ENCODE measurements around the gene TBX20. TPM values are rescaled to one million over a fixed set of nuclear protein-coding genes. Genes with fewer than 3 reads are reported as not detected.

TBX20 gene
- total and polyA plus RNA-seq, 2 of the 8 experiments (the other 6 are each of a cell fraction or from before 2014, with no cell fraction given) = 0.08 to 0.26 TPM

DNA sequence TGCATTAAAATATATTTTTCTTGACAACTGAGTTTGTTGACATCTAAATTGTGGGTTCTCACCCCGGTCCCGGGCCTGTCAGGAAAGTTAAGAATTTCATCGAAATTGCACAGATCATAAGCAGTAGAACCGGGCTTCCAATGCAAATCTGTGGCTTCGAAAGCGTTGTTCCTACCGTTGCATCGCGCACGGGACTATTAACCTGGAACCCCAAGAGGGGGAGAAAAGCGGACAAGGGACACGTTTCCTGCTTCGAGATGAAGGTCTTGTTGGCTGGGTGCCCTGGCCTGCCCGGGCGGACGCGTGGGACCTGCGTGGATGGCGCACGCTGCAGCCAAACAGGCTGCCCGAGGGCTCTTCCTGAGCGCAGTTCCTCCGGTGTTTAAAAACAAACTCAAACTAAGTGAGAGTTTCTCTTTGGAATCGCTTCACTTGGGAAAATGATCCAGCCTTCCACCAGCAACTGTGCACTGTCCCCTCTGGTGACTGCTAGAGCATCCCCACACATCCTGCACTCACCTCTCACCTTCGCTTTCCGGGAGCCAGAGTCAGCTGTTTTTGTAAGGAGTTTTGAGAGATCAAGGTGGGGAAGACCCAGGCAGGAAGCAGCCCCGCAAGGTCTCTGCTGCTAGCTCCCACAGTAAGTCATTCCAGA, 5.1 kb upstream of the TBX20 start:
- H3K27ac ChIP-seq (ENCODE audit: low read depth, low read length) = no peak overlapping the region
- H4K91ac ChIP-seq (replicated peaks; ENCODE audit: insufficient read length, low read length) = no peak overlapping the region
- H3K9me3 ChIP-seq (ENCODE audit: insufficient read depth in 2 of 2, low read depth in 1 of 2, low read length in 1 of 2) = no peaks in the 10 kb centered on the region
- H3K23ac ChIP-seq (ENCODE audit: insufficient read length) = no peak overlapping the region
- peaks cover 10 to 44% (median 19%) of the 10 kb centered on the region in 4 experiments; a peak in 6 of 7 replicates for H3K4me1 ChIP-seq (replicated peaks in 1 of 4; ENCODE audit: control insufficient read depth in 3 of 4, insufficient read depth in 4 of 4, low read length in 3 of 4)
- peaks cover 13 to 26% of the 10 kb centered on the region in 2 experiments for H4K20me1 ChIP-seq (replicated peaks in 1 of 2; ENCODE audit: control insufficient read depth in 1 of 2, insufficient read depth in 2 of 2, low read length in 2 of 2)
- H3K36me3 ChIP-seq (ENCODE audit: control insufficient read depth in 2 of 4, insufficient read depth in 4 of 4, low read length in 3 of 4) = no peaks in the 10 kb centered on the region
- H3K56ac ChIP-seq (replicated peaks; ENCODE audit: insufficient read length, low read depth, low read length) = no peak overlapping the region
- no peak overlapping the region for H3K4ac ChIP-seq (replicated peaks; ENCODE audit: insufficient read length, low read depth, low read length)
- H4K8ac ChIP-seq (ENCODE audit: extremely low read depth, insufficient read depth, low read length) = no peak overlapping the region
- no peak overlapping the region for H2BK120ac ChIP-seq (replicated peaks; ENCODE audit: low read depth, low read length)
- no peak for FAIRE-seq
- H2AFZ ChIP-seq (ENCODE audit: low read length) = no peak overlapping the region
- TF ChIP-seq CBX8 (IDR thresholded peaks at IDR 0.05; ENCODE audit: borderline replicate concordance, low read depth, low read length) (0 out of 2 replicates have a peak, but pooled peaks have one; percentile 62), EZH2 (IDR thresholded peaks at IDR 0.05; ENCODE audit: low read depth, low read length, severe bottlenecking) (no peak), SUZ12 (IDR thresholded peaks at IDR 0.05; ENCODE audit: low read length) (peak; percentile 65), HDAC2 (IDR thresholded peaks at IDR 0.05; ENCODE audit: borderline replicate concordance in 1 of 2, low read depth in 2 of 2, low read length in 2 of 2) (no peak), PHF8 (conservative IDR thresholded peaks at IDR 0.05; ENCODE audit: low read depth, low read length) (no peak), RNF2 (IDR thresholded peaks at IDR 0.05; ENCODE audit: borderline replicate concordance, low read depth, low read length, missing control alignments, poor library complexity, severe bottlenecking) (peak; percentile 98)
- TF ChIP-seq, protein P1, sequence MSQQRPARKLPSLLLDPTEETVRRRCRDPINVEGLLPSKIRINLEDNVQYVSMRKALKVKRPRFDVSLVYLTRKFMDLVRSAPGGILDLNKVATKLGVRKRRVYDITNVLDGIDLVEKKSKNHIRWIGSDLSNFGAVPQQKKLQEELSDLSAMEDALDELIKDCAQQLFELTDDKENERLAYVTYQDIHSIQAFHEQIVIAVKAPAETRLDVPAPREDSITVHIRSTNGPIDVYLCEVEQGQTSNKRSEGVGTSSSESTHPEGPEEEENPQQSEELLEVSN (IDR thresholded peaks at IDR 0.05) = 0 out of 2 replicates have a peak, but pooled peaks have one; percentile 4
- H4K5ac ChIP-seq (ENCODE audit: insufficient read length, low read depth, low read length) = no peak overlapping the region
- H3K27me3 ChIP-seq (replicated peaks in 1 of 4; ENCODE audit: control insufficient read depth in 3 of 4, extremely low read depth in 1 of 4, insufficient read depth in 3 of 4, low read length in 3 of 4) = peaks cover 70 to 100% (median 97%) of the 10 kb centered on the region in 4 experiments
- ChIA-PET CTCF (ENCODE audit: partially characterized antibody) (interaction anchor here (1.4 to 1.8 kb wide), 2 partner anchors 10 to 73 kb away, joined by 4 to 7 read pairs; no protein-coding TSS in a partner anchor), POLR2A (ENCODE audit: partially characterized antibody) (interaction anchor here (4.7 kb wide), 1 partner anchor 8 kb away, joined by 35 read pairs; no protein-coding TSS in a partner anchor)
- H3K14ac ChIP-seq (ENCODE audit: insufficient read length) = no peak overlapping the region
- H2BK20ac ChIP-seq (ENCODE audit: low read length) = 0 out of 2 replicates have a peak overlapping the region, but pooled peaks have one; percentile 29
- H2BK5ac ChIP-seq (ENCODE audit: low read depth, low read length) = no peak overlapping the region
- peaks cover 22% of the 10 kb centered on the region for H3K23me2 ChIP-seq (ENCODE audit: low read depth, low read length)
- WGBS, 2 experiments (ENCODE audit: extremely low coverage in 1 of 2, insufficient coverage in 1 of 2, insufficient read length in 1 of 2, insufficient replicate concordance in 2 of 2, low coverage in 1 of 2, low lambda C conversion rate in 2 of 2, missing lambda C conversion rate in 1 of 2) = 7% methylated on average over 26 of the region's 27 CpGs; no CpG with 5 or more reads in 1 of the 2 experiments
- H3K4me2 ChIP-seq (ENCODE audit: insufficient read depth in 1 of 2, low read depth in 2 of 2, low read length in 2 of 2) = peak overlapping the region; percentile 72 to 88
- H3K79me2 ChIP-seq (ENCODE audit: control insufficient read depth in 1 of 2, insufficient read depth in 2 of 2, low read length in 2 of 2) = no peaks in the 10 kb centered on the region
- H2BK12ac ChIP-seq (ENCODE audit: low read depth, low read length) = 0 out of 2 replicates have a peak overlapping the region, but pooled peaks have one; percentile 12
- H2AK5ac ChIP-seq (ENCODE audit: low read depth, low read length) = no peak overlapping the region
- DNase-seq (ENCODE audit: low read depth in 1 of 2, low spot score in 2 of 2) = no peak
- no peaks in the 10 kb centered on the region for H3K79me1 ChIP-seq (ENCODE audit: low read depth, low read length)
- H3K9ac ChIP-seq (replicated peaks in 1 of 4; ENCODE audit: extremely low read depth in 1 of 4, low read depth in 3 of 4, low read length in 3 of 4) = no peak overlapping the region
- 0 out of 2 replicates have a peak overlapping the region, but pooled peaks have one; percentile 40 for H2BK15ac ChIP-seq (ENCODE audit: low read length)
- peak overlapping the region; percentile 44; the same call in 1 of the 2 replicates for H3K18ac ChIP-seq (ENCODE audit: extremely low read depth, low read length)
- H3K4me3 ChIP-seq (ENCODE audit: extremely low read depth in 1 of 4, insufficient read depth in 2 of 4, low read depth in 3 of 4, low read length in 4 of 4) = peak overlapping the region in 2 of 4 experiments; percentile 14 to 61; a peak in 4 of 8 replicates

Data from H1 (cell line).